Breast epithelium (tissue), 4 donors: ENCODE data around the gene PDZD7. TPM values are rescaled to one million over a fixed set of nuclear protein-coding genes. Genes with fewer than 3 reads are reported as not detected.

Source experiments
- DNase-seq, 2 donors: peaks; one replicate each; pipeline ENCODE4 v3.0.0-alpha.2; 2019; ENCODE audit warnings: low spot score in 2 of 2
- H3K27ac ChIP-seq, 2 donors: fragments of 200-600 bp; sonication (generic) in 1 of 2; one replicate each; pipeline ENCODE4 v1.5.1; 2016 to 2019; ENCODE audit warnings: mild to moderate bottlenecking in 1 of 2
- H3K27me3 ChIP-seq, 2 donors: fragments of 200-600 bp; sonication (generic) in 1 of 2; one replicate each; pipeline versions ENCODE4 v1.5.1 to v1.6.0; 2017 to 2019; ENCODE audit warnings: control low read depth in 1 of 2, mild to moderate bottlenecking in 1 of 2
- H3K36me3 ChIP-seq: fragments of 200-600 bp; one replicate; pipeline ENCODE4 v1.5.1; 2019
- H3K4me1 ChIP-seq, 2 donors: fragments of 200-600 bp; sonication (generic); one replicate each; pipeline ENCODE4 v1.5.1; 2016 to 2019; ENCODE audit warnings: control low read depth in 1 of 2
- H3K4me3 ChIP-seq, 3 donors: fragments of 200-600 bp; sonication (generic); 1 replicate in 2 of 3; 2 replicates in 1 of 3; pipeline ENCODE4 v1.5.1; 2016 to 2019; ENCODE audit warnings: mild to moderate bottlenecking in 3 of 3, moderate library complexity in 2 of 3
- H3K9me3 ChIP-seq, 2 donors: fragments of 200-600 bp; sonication (generic) in 1 of 2; one replicate each; pipeline ENCODE4 v1.5.1; 2016 to 2019; ENCODE audit warnings: control low read depth in 1 of 2
- POLR2A ChIP-seq: fragments of 450-650 bp; IDR thresholded peaks from one replicate; pipeline ENCODE4 v1.6.1; 2016; ENCODE audit warnings: antibody characterized with exemption, mild to moderate bottlenecking, moderate library complexity
- POLR2AphosphoS5 ChIP-seq, 3 donors: sonication (generic); formaldehyde crosslinking; IDR thresholded peaks; one replicate each; pipeline ENCODE4 v1.6.1; 2017; ENCODE audit warnings: antibody characterized with exemption in 3 of 3
- intact Hi-C: fragments of 100-400 bp; cut with DNase I; formaldehyde crosslinking; loops from one replicate; pipeline ENCODE4 v1.15.1; 2023; ENCODE audit warnings: low total_unique reads
- total RNA-seq, 3 donors: library from RNA; depleted of rRNA; stranded (reverse); fragments of >200 nt; gene quantifications; one replicate each; pipeline ENCODE4 v1.1.0, GENCODE V29; 2016
- TF ChIP-seq, protein P1 (sequence below), 3 donors: fragments of 450-650 bp; IDR thresholded peaks; one replicate each; pipeline ENCODE4 v1.5.1; 2016 to 2017; ENCODE audit warnings: antibody characterized with exemption in 3 of 3, mild to moderate bottlenecking in 3 of 3, moderate library complexity in 3 of 3

The PDZD7 gene
- total RNA-seq, 3 donors from 2014 or later, result 0.48 to 2.3 (median 0.66) TPM

DNA sequence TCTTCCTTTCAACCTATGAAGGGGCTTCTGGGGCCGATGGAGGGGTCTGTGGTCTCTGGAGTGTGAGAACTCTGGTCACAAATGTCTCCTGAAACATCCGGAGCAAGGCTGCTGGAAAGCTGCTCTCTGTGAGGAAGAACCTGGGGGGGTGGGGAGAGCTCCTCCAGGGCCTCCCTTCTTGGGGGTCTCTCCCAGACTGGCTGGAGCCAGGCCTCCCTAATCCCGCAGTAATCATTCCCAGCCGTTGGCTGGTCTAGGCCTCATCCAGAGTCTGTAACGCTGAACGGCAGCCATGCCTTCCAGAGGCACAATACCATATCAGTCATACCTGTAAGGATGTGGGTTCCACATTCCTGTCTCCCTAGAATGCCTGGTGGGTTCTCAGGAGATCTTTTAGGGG lies 35.7 kb downstream of the PDZD7 start:
- Histone ChIP-seq H3K4me1 (no peaks in the 10 kb centered on the region), H3K27me3 (no peaks in the 10 kb centered on the region), H3K27ac (no peak overlapping the region), H3K36me3 (no peaks in the 10 kb centered on the region), H3K4me3 (no peak overlapping the region), H3K9me3 (no peaks in the 10 kb centered on the region)
- intact Hi-C loops, result no loop called here
- TF ChIP-seq POLR2AphosphoS5 (IDR thresholded peaks at IDR 0.05), result no peak
- TF ChIP-seq POLR2A, result no peak
- TF ChIP-seq, protein P1, sequence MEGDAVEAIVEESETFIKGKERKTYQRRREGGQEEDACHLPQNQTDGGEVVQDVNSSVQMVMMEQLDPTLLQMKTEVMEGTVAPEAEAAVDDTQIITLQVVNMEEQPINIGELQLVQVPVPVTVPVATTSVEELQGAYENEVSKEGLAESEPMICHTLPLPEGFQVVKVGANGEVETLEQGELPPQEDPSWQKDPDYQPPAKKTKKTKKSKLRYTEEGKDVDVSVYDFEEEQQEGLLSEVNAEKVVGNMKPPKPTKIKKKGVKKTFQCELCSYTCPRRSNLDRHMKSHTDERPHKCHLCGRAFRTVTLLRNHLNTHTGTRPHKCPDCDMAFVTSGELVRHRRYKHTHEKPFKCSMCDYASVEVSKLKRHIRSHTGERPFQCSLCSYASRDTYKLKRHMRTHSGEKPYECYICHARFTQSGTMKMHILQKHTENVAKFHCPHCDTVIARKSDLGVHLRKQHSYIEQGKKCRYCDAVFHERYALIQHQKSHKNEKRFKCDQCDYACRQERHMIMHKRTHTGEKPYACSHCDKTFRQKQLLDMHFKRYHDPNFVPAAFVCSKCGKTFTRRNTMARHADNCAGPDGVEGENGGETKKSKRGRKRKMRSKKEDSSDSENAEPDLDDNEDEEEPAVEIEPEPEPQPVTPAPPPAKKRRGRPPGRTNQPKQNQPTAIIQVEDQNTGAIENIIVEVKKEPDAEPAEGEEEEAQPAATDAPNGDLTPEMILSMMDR (IDR thresholded peaks at IDR 0.05), result no peak
- DNase-seq, result no peak

DNA sequence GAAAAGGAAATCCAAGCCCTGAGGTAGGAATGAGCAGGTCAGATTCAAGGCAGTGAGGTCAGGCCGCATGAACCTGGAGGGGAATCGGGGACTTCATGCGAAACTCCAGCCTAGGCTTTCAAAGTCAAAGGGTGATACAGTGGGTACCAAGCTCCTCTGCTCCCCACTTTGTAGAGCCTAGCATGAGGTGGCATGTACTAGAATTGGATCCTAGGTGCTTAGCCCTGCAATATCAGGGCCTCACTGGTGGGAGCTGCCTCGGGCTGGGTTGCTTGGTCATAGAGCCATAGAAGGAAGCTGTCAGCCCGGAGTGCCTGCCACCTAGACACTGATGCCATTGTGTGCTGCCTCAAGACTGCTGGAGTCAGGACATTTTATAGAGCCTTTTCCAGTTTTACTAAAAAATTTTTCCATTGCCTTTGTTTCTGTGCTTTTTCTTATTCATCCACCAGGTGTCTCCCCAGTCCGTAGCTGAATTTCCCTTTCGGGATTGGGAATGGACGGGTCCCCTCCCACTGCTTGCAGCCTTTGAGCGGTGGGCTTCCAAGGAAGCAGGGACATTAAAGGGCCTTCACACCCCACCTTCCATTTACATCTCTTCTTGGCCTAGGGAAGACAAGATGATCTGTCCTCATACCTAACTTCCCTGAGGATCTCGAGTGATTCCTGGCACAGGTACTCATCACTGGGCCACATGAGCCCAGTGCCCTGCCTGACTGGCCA lies 36.8 kb downstream of the PDZD7 start:
- Histone ChIP-seq H3K9me3 (no peaks in the 10 kb centered on the region), H3K4me1 (no peaks in the 10 kb centered on the region), H3K36me3 (no peaks in the 10 kb centered on the region), H3K27me3 (no peaks in the 10 kb centered on the region), H3K27ac (peak overlapping the region; percentile 23 to 25), H3K4me3 (no peak overlapping the region)
- TF ChIP-seq POLR2AphosphoS5 (IDR thresholded peaks at IDR 0.05), result no peak
- TF ChIP-seq, protein P1 (IDR thresholded peaks at IDR 0.05), result peak; percentile 27 to 75 (median 63)
- intact Hi-C loops, result no loop called here
- DNase-seq, result no peak

DNA sequence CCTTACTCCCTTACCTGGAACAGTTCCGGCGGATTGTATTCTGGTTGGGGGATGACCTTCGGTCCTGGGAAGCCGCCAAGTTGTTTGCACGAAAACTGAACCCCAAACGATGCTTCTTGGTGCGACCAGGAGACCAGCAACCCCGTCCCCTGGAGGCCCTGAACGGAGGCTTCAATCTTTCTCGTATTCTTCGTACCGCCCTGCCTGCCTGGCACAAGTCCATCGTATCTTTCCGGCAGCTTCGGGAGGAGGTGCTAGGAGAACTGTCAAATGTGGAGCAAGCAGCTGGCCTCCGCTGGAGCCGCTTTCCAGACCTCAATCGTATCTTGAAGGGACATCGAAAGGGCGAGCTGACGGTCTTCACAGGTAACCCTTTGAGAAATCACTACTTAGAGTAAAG lies 41.8 kb downstream of the PDZD7 start:
- Histone ChIP-seq H3K9me3 (no peaks in the 10 kb centered on the region), H3K27ac (no peak overlapping the region), H3K27me3 (no peaks in the 10 kb centered on the region), H3K36me3 (no peaks in the 10 kb centered on the region), H3K4me1 (peaks cover 12 to 16% of the 10 kb centered on the region in 2 donors), H3K4me3 (no peak overlapping the region)
- DNase-seq, result no peak
- TF ChIP-seq, protein P1 (IDR thresholded peaks at IDR 0.05), result no peak
- TF ChIP-seq POLR2AphosphoS5 (IDR thresholded peaks at IDR 0.05) (no peak), POLR2A (no peak)
- intact Hi-C loops, result no loop called here

DNA sequence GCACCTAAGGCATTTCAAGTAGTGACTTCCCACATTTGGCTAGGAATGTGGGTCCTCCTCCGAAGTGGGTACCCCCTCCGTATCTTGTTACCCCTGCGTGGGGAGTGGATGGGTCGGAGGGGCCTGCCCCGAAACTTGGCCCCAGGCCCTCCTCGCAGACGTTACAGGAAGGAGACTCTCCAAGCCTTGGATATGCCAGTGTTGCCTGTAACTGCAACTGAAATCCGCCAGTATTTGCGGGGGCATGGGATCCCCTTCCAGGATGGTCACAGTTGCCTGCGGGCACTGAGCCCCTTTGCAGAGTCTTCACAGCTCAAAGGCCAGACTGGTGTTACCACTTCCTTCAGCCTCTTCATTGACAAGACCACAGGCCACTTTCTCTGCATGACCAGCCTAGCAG lies 42.8 kb downstream of the PDZD7 start:
- Histone ChIP-seq H3K27me3 (no peaks in the 10 kb centered on the region), H3K27ac (no peak overlapping the region), H3K4me3 (peak overlapping the region; percentile 65 to 100 (median 66)), H3K4me1 (peaks cover 12 to 16% of the 10 kb centered on the region in 2 donors), H3K36me3 (no peaks in the 10 kb centered on the region), H3K9me3 (no peaks in the 10 kb centered on the region)
- no peak for DNase-seq
- intact Hi-C loops, result no loop called here
- TF ChIP-seq, protein P1 (IDR thresholded peaks at IDR 0.05), result no peak
- TF ChIP-seq POLR2A (no peak), POLR2AphosphoS5 (IDR thresholded peaks at IDR 0.05) (no peak)

DNA sequence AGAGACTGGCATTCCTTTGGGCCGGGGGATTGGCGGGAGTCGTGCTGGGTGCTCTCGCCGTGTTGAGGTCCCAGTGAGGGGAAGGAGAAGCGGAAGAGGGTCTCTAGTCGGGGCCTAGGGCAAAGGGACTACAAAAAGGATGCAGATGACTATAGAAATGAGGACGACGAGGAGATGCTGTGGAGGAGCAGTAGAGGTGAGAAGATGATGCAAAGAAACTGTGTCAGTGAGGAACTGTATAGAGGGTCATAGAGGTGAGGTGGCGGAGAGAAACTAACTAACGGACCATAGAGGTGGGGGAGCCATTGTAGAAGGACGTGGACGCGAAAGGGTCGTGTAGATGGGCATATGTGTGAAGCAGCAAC lies 43.3 kb downstream of the PDZD7 start:
- DNase-seq, result no peak
- peak overlapping the region in 1 of 2 donors; percentile 82 for H3K27ac ChIP-seq
- peak overlapping the region; percentile 65 to 100 (median 66) for H3K4me3 ChIP-seq
- H3K9me3 ChIP-seq, result no peaks in the 10 kb centered on the region
- intact Hi-C loops, result no loop called here
- TF ChIP-seq POLR2AphosphoS5 (IDR thresholded peaks at IDR 0.05), result no peak
- TF ChIP-seq, protein P1 (IDR thresholded peaks at IDR 0.05), result no peak
- TF ChIP-seq POLR2A, result no peak
- H3K4me1 ChIP-seq, result peaks cover 12 to 16% of the 10 kb centered on the region in 2 donors
- H3K36me3 ChIP-seq, result no peaks in the 10 kb centered on the region
- no peaks in the 10 kb centered on the region for H3K27me3 ChIP-seq
